ENCODE data around the gene TNN. TPM values are rescaled to one million over a fixed set of nuclear protein-coding genes. Genes with fewer than 3 reads are reported as not detected.

Gene TNN
- total and polyA plus RNA-seq, 7 experiments from 2014 or later, result not detected

GRCh38 chr1:175075572-175076568, 8.2 kb downstream of the TNN start:
- intact Hi-C loops (cut with micrococcal nuclease), result no loop called here

DNA sequence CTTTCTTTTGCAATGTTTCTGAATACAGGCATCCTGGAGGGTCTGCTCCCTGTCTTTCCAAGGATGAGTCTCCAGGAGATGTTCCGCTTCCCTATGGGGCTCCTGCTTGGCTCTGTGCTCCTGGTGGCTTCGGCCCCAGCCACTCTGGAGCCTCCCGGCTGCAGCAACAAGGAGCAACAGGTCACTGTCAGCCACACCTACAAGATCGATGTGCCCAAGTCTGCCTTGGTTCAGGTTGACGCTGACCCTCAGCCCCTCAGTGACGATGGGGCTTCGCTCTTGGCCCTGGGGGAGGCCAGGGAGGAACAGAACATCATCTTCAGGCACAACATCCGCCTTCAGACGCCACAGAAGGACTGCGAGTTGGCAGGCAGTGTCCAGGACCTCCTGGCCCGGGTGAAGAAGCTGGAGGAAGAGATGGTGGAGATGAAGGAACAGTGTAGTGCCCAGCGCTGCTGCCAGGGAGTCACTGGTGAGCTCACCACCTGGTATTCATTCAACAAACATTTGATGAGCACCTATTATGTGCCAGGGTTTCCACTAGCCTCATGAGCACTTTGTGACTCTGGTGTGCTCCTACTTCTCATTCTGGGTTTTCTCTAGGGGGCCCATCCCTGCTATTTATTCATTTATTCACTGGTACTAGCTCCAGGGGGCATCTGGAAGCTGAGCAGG, 9.9 kb downstream of the TNN start:
- H3K36me3 ChIP-seq (ENCODE audit: control insufficient read depth in 2 of 3, insufficient read depth in 3 of 3, low read length in 3 of 3), result no peaks in the 10 kb centered on the region
- H3K27me3 Mint-ChIP-seq, result peaks cover 0 to 16% (median 10%) of the 10 kb centered on the region in 5 donors
- POLR2A ChIA-PET, result no interaction called here

More at GRCh38 chr1:175075572-175076568, 8.2 kb downstream of the TNN start:
- Mint-ChIP-seq H3K4me3 (no peak overlapping the region), H3K27me3 (peaks cover 0 to 12% (median 7%) of the 10 kb centered on the region in 5 donors), H3K9me3 (no peaks in the 10 kb centered on the region), H3K4me1 (peaks cover 0 to 19% (median 11%) of the 10 kb centered on the region in 7 donors), H3K27ac (peak overlapping the region in 1 of 9 donors; percentile 58), H3K36me3 (no peaks in the 10 kb centered on the region)
- ATAC-seq (no peak), DNase-seq (no peak)
- Histone ChIP-seq H3K36me3 (ENCODE audit: control insufficient read depth in 2 of 3, insufficient read depth in 3 of 3, low read length in 3 of 3) (no peaks in the 10 kb centered on the region), H3K27ac (ENCODE audit: low read depth, low read length) (no peak overlapping the region), H3K27me3 (ENCODE audit: control insufficient read depth in 2 of 2, insufficient read depth in 2 of 2, low read length in 2 of 2) (no peaks in the 10 kb centered on the region), H3K4me3 (ENCODE audit: low read length) (no peak overlapping the region), H3K4me1 (ENCODE audit: control insufficient read depth in 2 of 2, insufficient read depth in 2 of 2, low read length in 2 of 2) (no peaks in the 10 kb centered on the region), H3K9me3 (ENCODE audit: control insufficient read depth in 2 of 3, low read length in 3 of 3) (no peaks in the 10 kb centered on the region)
- ChIA-PET CTCF (no interaction called here), POLR2A (no interaction called here)

DNA sequence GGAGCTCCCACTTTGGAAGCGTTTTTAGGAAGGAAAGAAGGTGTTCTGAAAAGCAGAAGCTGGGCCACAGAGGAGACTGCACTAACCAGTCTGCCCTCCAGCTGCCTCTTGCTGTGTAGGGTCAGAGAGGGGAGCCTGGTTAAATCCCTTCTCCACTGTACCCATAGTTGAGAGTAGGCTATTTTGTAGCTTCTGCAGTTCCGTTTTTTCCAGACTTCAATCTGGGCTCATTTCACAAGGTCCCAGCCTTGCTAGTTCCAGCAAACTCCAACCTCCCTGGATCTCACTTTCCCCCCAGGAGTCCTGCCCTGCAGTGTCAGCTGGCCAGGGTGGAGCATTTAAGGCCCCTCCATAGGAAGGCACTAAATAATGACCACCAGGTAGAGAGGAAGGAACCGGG, 11.0 kb downstream of the TNN start:
- peaks cover 0 to 17% (median 11%) of the 10 kb centered on the region in 5 donors for H3K27me3 Mint-ChIP-seq

More for the DNA sequence above, 9.9 kb downstream of the TNN start:
- DNase-seq (no peak), ATAC-seq (no peak)
- Mint-ChIP-seq H3K36me3 (no peaks in the 10 kb centered on the region), H3K4me1 (peaks cover 0 to 9% (median 5%) of the 10 kb centered on the region in 7 donors), H3K27ac (no peak overlapping the region), H3K4me3 (no peak overlapping the region), H3K9me3 (no peaks in the 10 kb centered on the region)
- Histone ChIP-seq H3K9me3 (ENCODE audit: control insufficient read depth in 2 of 3, low read length in 3 of 3) (no peaks in the 10 kb centered on the region), H3K27me3 (ENCODE audit: control insufficient read depth in 2 of 2, insufficient read depth in 2 of 2, low read length in 2 of 2) (no peaks in the 10 kb centered on the region), H3K4me3 (ENCODE audit: low read length) (no peak overlapping the region), H3K4me1 (ENCODE audit: control insufficient read depth in 2 of 2, insufficient read depth in 2 of 2, low read length in 2 of 2) (no peaks in the 10 kb centered on the region), H3K27ac (ENCODE audit: low read depth, low read length) (no peak overlapping the region)
- CTCF ChIA-PET, result interaction anchor here (1.1 kb wide), 1 partner anchor 74 kb away, joined by 3 read pairs; no protein-coding TSS in a partner anchor
- intact Hi-C loops (cut with micrococcal nuclease), result no loop called here

GRCh38 chr1:175079338-175079737, 11.7 kb downstream of the TNN start:
- H3K27ac Mint-ChIP-seq, result no peak overlapping the region
- intact Hi-C loops (cut with micrococcal nuclease), result no loop called here
- Histone ChIP-seq H3K27me3 (ENCODE audit: control insufficient read depth in 2 of 2, insufficient read depth in 2 of 2, low read length in 2 of 2) (no peaks in the 10 kb centered on the region), H3K4me1 (ENCODE audit: control insufficient read depth in 2 of 2, insufficient read depth in 2 of 2, low read length in 2 of 2) (no peaks in the 10 kb centered on the region), H3K36me3 (ENCODE audit: control insufficient read depth in 2 of 3, insufficient read depth in 3 of 3, low read length in 3 of 3) (no peaks in the 10 kb centered on the region), H3K4me3 (ENCODE audit: low read length) (no peak overlapping the region), H3K9me3 (ENCODE audit: control insufficient read depth in 2 of 3, low read length in 3 of 3) (no peaks in the 10 kb centered on the region), H3K27ac (ENCODE audit: low read depth, low read length) (no peak overlapping the region)
- ATAC-seq (no peak), DNase-seq (no peak)
- CTCF ChIA-PET, result no interaction called here
- no peak overlapping the region for H3K4me3 Mint-ChIP-seq
- H3K36me3 Mint-ChIP-seq, result no peaks in the 10 kb centered on the region
- peaks cover 0 to 2% (median 0%) of the 10 kb centered on the region in 7 donors for H3K4me1 Mint-ChIP-seq
- no peaks in the 10 kb centered on the region for H3K9me3 Mint-ChIP-seq
- POLR2A ChIA-PET, result no interaction called here
- H3K27me3 Mint-ChIP-seq, result peaks cover 0 to 21% (median 11%) of the 10 kb centered on the region in 5 donors

More for the DNA sequence above, 11.0 kb downstream of the TNN start:
- no peaks in the 10 kb centered on the region for H3K9me3 ChIP-seq (ENCODE audit: control insufficient read depth in 2 of 3, low read length in 3 of 3)
- H3K9me3 Mint-ChIP-seq, result no peaks in the 10 kb centered on the region
- peaks cover 0 to 2% (median 0%) of the 10 kb centered on the region in 7 donors for H3K4me1 Mint-ChIP-seq
- H3K4me3 Mint-ChIP-seq, result no peak overlapping the region
- intact Hi-C loops (cut with micrococcal nuclease), result no loop called here
- H3K27me3 ChIP-seq (ENCODE audit: control insufficient read depth in 2 of 2, insufficient read depth in 2 of 2, low read length in 2 of 2), result no peaks in the 10 kb centered on the region
- H3K27ac ChIP-seq (ENCODE audit: low read depth, low read length), result no peak overlapping the region
- H3K36me3 ChIP-seq (ENCODE audit: control insufficient read depth in 2 of 3, insufficient read depth in 3 of 3, low read length in 3 of 3), result no peaks in the 10 kb centered on the region
- CTCF ChIA-PET, result interaction anchor here (0.6 to 1.1 kb wide), 2 partner anchors 47 to 73 kb away, joined by 3 read pairs; no protein-coding TSS in a partner anchor
- ATAC-seq (no peak), DNase-seq (no peak)
- POLR2A ChIA-PET, result no interaction called here
- no peaks in the 10 kb centered on the region for H3K4me1 ChIP-seq (ENCODE audit: control insufficient read depth in 2 of 2, insufficient read depth in 2 of 2, low read length in 2 of 2)
- no peak overlapping the region for H3K27ac Mint-ChIP-seq
- no peak overlapping the region for H3K4me3 ChIP-seq (ENCODE audit: low read length)
- H3K36me3 Mint-ChIP-seq, result no peaks in the 10 kb centered on the region

DNA sequence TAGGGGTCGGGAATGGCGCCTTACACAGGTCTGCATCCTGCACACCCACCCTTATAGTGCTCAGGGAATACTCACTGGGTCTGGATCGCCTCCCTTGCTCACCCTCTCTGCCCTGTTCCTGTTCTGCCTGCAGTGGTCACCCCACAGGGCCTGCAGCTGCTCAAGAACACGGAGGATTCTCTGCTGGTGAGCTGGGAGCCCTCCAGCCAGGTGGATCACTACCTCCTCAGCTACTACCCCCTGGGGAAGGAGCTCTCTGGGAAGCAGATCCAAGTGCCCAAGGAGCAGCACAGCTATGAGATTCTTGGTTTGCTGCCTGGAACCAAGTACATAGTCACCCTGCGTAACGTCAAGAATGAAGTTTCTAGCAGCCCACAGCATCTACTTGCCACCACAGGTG, 12.4 kb downstream of the TNN start:
- CTCF ChIA-PET, result no interaction called here
- Mint-ChIP-seq H3K27ac (no peak overlapping the region), H3K4me1 (peaks cover 0 to 2% (median 0%) of the 10 kb centered on the region in 7 donors), H3K9me3 (no peaks in the 10 kb centered on the region), H3K36me3 (no peaks in the 10 kb centered on the region), H3K27me3 (peaks cover 0 to 24% (median 11%) of the 10 kb centered on the region in 5 donors), H3K4me3 (no peak overlapping the region)
- H3K4me3 ChIP-seq (ENCODE audit: low read length), result no peak overlapping the region
- POLR2A ChIA-PET, result no interaction called here
- H3K27ac ChIP-seq (ENCODE audit: low read depth, low read length), result no peak overlapping the region
- no peak for ATAC-seq
- no peak for DNase-seq
- H3K36me3 ChIP-seq (ENCODE audit: control insufficient read depth in 2 of 3, insufficient read depth in 3 of 3, low read length in 3 of 3), result no peaks in the 10 kb centered on the region
- H3K9me3 ChIP-seq (ENCODE audit: control insufficient read depth in 2 of 3, low read length in 3 of 3), result no peaks in the 10 kb centered on the region
- no peaks in the 10 kb centered on the region for H3K27me3 ChIP-seq (ENCODE audit: control insufficient read depth in 2 of 2, insufficient read depth in 2 of 2, low read length in 2 of 2)
- H3K4me1 ChIP-seq (ENCODE audit: control insufficient read depth in 2 of 2, insufficient read depth in 2 of 2, low read length in 2 of 2), result no peaks in the 10 kb centered on the region
- intact Hi-C loops (cut with micrococcal nuclease), result no loop called here

DNA sequence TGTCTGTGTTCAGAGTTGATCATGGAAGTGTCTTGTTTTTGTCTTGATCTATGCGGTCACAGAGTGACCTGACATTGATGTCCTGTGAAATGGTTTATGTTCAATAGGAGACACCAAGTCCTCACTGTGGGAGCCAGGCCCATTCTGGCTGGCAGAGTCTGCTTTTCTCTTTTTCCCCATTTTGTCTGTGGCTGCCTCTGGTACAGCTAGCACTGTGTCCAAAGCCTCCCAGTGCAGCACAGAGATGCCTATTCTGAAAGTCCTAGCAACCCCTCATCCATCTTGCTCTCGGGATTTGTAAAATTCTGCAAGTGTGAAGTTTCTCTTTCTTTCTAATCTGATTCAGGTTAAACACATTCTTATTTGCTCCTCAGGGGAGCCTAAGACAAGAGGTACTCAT, 14.3 kb downstream of the TNN start:
- no peaks in the 10 kb centered on the region for H3K4me1 ChIP-seq (ENCODE audit: control insufficient read depth in 2 of 2, insufficient read depth in 2 of 2, low read length in 2 of 2)
- no peak overlapping the region for H3K4me3 ChIP-seq (ENCODE audit: low read length)
- Mint-ChIP-seq H3K27ac (no peak overlapping the region), H3K4me1 (no peaks in the 10 kb centered on the region), H3K4me3 (no peak overlapping the region), H3K9me3 (no peaks in the 10 kb centered on the region), H3K27me3 (peaks cover 0 to 19% (median 7%) of the 10 kb centered on the region in 5 donors), H3K36me3 (no peaks in the 10 kb centered on the region)
- POLR2A ChIA-PET, result no interaction called here
- H3K36me3 ChIP-seq (ENCODE audit: control insufficient read depth in 2 of 3, insufficient read depth in 3 of 3, low read length in 3 of 3), result no peaks in the 10 kb centered on the region
- no peak overlapping the region for H3K27ac ChIP-seq (ENCODE audit: low read depth, low read length)
- no peaks in the 10 kb centered on the region for H3K27me3 ChIP-seq (ENCODE audit: control insufficient read depth in 2 of 2, insufficient read depth in 2 of 2, low read length in 2 of 2)
- no peaks in the 10 kb centered on the region for H3K9me3 ChIP-seq (ENCODE audit: control insufficient read depth in 2 of 3, low read length in 3 of 3)
- intact Hi-C loops (cut with micrococcal nuclease), result no loop called here
- CTCF ChIA-PET, result no interaction called here
- no peak for DNase-seq
- ATAC-seq, result no peak
